HEK293T (cell line): ENCODE results near the gene CHMP2A.
A peak's percentile ranks its signal among the peaks of the same experiment; 100 is the strongest.

Experiments used
- ARNT ChIP-seq: fragments of 450-650 bp; IDR thresholded peaks from 2 replicates; pipeline ENCODE4 v1.6.1; 2017; ENCODE audit warnings: mild to moderate bottlenecking
- CTBP1 ChIP-seq: fragments of 450-650 bp; IDR thresholded peaks from 2 replicates; pipeline ENCODE4 v1.6.1; 2016; ENCODE audit warnings: borderline replicate concordance
- ELF4 ChIP-seq: fragments of 450-650 bp; IDR thresholded peaks from 2 replicates; pipeline ENCODE4 v1.6.1; 2017; ENCODE audit warnings: antibody characterized with exemption
- FOXA1 ChIP-seq: fragments of 450-650 bp; IDR thresholded peaks from 2 replicates; pipeline ENCODE4 v1.6.1; 2016; ENCODE audit warnings: mild to moderate bottlenecking
- FOXM1 ChIP-seq: fragments of 450-650 bp; IDR thresholded peaks from 2 replicates; pipeline ENCODE4 v1.6.1; 2017; ENCODE audit warnings: mild to moderate bottlenecking, borderline replicate concordance
- HDGF ChIP-seq: fragments of 450-650 bp; IDR thresholded peaks from 2 replicates; pipeline ENCODE4 v1.6.1; 2017; ENCODE audit warnings: antibody characterized with exemption, borderline replicate concordance
- LEF1 ChIP-seq: fragments of 450-650 bp; IDR thresholded peaks from 2 replicates; pipeline ENCODE4 v1.6.1; 2017; ENCODE audit warnings: mild to moderate bottlenecking, borderline replicate concordance
- NFRKB ChIP-seq: fragments of 450-650 bp; IDR thresholded peaks from 2 replicates; pipeline ENCODE4 v1.6.1; 2016; ENCODE audit warnings: mild to moderate bottlenecking, moderate library complexity
- SP1 ChIP-seq: fragments of 450-650 bp; IDR thresholded peaks from 2 replicates; pipeline ENCODE4 v1.6.1; 2017
- SUZ12 ChIP-seq: fragments of 450-650 bp; IDR thresholded peaks from 2 replicates; pipeline ENCODE4 v1.6.1; 2016; ENCODE audit warnings: mild to moderate bottlenecking
- TARDBP ChIP-seq: fragments of 450-650 bp; IDR thresholded peaks from 2 replicates; pipeline ENCODE4 v1.6.1; 2016
- TF ChIP-seq, protein P1 (sequence below): fragments of 450-650 bp; IDR thresholded peaks from 2 replicates; pipeline ENCODE4 v1.6.1; 2016

GRCh38 chr19:58558623-58559274, 3.8 kb upstream of the CHMP2A start:
- TF ChIP-seq SP1: no peak
- TF ChIP-seq, protein P1, sequence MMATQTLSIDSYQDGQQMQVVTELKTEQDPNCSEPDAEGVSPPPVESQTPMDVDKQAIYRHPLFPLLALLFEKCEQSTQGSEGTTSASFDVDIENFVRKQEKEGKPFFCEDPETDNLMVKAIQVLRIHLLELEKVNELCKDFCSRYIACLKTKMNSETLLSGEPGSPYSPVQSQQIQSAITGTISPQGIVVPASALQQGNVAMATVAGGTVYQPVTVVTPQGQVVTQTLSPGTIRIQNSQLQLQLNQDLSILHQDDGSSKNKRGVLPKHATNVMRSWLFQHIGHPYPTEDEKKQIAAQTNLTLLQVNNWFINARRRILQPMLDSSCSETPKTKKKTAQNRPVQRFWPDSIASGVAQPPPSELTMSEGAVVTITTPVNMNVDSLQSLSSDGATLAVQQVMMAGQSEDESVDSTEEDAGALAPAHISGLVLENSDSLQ: no peak
- no peak for TF ChIP-seq TARDBP
- no peak for TF ChIP-seq NFRKB
- TF ChIP-seq LEF1: no peak; the same call in 1 of the 2 replicates
- no peak for TF ChIP-seq ELF4
- no peak for TF ChIP-seq SUZ12
- TF ChIP-seq FOXA1: no peak
- TF ChIP-seq CTBP1: no peak
- no peak for TF ChIP-seq FOXM1
- no peak for TF ChIP-seq ARNT
- TF ChIP-seq HDGF: 0 out of 2 replicates have a peak, but pooled peaks have one; percentile 21
